GM21825 (cell line): ENCODE data around the gene MBD3L5.
"Not testable (repeated sequence)": the region's sequence is repeated elsewhere in the genome, so short reads cannot be mapped to it uniquely, and the experiment has no call there.

Experiments used
- ATAC-seq: cut with Tn5 transposase; IDR thresholded peaks from one replicate; pipeline ENCODE4 v1.9.1; 2021; ENCODE audit warnings: mild to moderate bottlenecking, moderate library complexity; ENCODE audit not compliant: unreplicated experiment

Gene MBD3L5

DNA sequence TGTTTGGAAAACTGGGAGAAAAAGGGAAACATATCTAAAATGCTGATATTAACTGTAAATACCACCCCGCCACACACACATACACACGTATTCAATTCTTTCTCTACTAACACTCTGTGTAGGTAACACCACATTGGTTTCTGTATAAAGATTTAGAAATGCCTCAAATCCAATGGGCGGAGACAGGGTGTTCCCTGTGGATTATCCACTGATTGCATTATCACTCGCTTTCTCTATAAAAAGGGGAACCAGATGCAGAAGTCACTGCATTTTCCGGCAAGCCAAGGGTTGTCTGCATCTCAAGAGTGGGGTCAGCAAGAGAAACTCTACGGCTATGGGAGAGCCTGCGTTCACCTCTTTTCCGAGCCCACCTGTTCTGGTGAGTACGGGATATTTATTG, at the start of gene MBD3L5:
TSS of gene MBD3L5 (plus strand) at position 301 of the 400 bp plus-strand sequence. CDS start at position 335, 34 bp downstream.
- ATAC-seq: not testable (repeated sequence)

DNA sequence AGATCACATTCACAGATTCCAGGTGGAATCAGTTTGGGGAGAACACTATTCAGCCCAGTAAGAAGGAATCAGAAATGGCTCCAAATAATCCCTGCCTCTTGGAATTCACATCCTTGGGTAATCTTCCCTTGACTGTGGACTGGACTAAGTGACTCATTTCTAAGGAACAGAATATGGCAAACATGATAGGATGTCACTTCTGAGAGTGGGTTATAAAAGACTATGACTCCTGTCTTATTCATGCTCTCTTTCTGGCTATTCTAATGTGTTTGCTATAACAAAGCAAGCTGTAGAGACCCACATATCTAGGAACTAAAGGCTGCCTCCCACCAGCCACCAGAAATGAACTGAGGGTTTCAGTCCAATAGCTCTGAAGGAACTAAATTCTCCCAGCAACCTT, 46.9 kb upstream of the MBD3L5 start:
- no peak for ATAC-seq

DNA sequence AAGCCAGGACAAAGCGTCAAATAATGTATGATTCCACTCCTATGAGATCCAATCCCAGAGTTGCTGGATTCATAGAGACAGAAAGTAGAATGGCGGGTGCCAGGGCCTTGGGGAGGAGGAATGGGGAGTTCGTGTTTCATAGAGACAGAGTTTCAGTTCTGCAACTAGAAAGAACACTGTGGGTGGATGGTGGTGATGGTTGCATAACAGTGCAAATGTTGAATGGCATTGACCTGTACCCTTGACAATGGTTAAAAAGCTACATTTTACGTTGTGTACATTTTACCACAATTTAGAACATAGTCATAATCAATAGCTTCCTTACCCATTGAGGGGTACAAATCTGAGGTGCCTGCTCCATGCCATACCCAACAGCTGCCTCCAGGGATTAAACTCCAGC, 42.5 kb upstream of the MBD3L5 start:
- no peak for ATAC-seq

DNA sequence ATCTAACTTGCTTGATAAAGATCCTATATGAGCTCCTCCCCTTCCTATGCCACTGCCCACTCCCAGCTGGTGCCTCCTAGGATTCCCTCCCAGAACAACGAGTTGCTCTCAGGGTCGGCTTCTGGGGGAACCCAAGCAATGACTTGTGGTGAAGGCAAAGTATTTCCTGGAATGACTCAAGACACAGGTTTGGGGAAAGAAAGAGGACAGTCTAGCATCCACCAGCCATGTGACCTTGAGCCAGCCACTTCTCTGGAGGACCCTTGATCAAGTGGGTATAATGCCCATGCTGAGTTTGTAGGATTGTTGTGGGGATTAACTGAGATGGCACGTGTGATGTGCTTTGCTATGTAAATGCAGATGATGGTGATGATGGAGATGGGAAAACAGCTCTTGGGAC, 42.1 kb upstream of the MBD3L5 start:
- ATAC-seq: no peak

DNA sequence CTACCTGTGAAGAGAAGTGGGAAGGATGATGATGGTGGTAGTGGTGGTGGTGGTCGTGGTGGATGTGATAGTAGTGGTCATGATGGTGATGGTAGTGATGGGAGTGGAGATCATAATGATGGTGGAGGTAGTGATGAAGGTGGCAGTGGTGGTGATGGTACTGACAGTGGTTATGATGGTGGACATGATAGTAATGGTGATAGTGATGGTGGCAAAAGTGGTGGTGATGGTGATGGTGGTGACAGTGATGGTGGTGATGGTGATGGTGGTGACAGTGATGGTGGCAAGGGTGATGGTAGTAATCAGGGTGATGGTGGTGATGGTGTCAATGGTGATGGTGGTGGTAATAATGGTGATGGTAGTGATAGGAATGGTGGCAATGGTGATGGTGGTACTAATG, 35.3 kb upstream of the MBD3L5 start:
- ATAC-seq: no peak

DNA sequence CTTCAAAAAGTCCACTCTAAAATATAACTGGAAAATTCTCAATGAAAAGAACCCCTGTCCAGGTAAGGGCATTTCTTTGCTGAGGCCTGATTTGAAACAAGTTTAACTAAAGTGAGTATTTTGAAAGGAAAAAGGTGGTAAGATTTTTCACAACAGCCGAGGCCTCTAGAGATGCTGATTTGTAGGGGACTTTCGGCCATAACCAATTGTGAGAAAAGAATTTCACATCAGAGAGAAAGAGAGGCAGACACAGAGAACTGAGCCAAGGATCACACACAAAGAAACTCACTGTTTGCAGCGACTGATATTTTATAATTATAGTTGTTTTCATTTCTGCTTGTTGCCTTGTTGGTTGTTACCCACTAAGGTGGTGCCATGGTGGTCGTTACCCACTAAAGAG, 33.6 kb upstream of the MBD3L5 start:
- ATAC-seq: no peak

DNA sequence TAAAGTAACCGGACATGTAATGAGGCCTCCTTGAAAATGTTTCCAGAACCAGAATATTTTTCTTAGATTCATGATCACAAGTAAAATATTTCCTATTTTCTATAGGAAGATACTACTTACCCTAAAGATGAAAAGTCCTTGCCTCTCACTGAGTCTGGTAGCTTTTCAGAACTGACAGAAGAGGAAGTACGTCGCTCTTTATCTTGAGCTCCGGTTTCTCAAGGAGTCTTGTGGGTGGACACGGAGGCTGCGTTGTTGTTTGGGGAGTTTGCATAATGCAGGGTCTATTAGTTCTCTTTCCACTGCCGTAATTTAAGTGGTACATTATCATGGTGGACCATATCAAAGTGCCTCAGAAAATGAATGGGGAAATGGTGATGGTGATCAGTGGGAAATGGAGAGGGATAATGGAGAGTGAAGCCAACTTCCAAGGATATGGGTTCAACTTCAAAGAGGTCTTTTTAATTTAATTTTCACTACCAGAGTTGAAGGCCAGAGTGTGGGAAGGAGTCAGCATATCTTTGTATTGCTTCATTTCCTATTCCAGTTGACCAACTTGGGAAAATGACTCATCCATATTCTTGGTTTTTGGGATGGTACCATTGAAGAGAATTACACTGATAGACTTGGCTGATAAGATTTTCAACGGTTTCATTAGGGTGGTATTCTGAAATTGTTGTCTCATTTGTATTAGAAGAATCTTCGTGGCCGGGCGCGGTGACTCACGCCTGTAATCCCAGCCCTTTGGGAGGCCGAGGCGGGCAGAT, 32.5 kb upstream of the MBD3L5 start:
- ATAC-seq: no peak

DNA sequence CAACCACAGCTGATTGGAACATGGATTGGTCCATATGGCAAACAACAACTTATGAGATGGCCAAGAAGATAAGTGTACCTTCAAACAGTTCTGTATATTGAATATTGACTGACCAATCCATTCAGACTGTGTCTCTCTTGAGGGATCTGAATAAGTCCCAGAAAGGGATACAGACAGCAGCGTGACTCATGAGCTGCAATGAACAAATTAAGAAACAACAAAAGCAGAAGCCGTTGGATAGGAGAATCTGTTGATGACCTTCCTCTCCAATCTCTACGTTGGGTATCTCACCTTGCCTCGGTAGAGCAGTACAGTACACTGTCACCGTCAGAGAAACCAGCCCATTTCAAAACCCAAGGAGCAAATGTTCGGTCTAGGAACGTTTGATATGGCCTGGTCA, 30.4 kb upstream of the MBD3L5 start:
- ATAC-seq: no peak

DNA sequence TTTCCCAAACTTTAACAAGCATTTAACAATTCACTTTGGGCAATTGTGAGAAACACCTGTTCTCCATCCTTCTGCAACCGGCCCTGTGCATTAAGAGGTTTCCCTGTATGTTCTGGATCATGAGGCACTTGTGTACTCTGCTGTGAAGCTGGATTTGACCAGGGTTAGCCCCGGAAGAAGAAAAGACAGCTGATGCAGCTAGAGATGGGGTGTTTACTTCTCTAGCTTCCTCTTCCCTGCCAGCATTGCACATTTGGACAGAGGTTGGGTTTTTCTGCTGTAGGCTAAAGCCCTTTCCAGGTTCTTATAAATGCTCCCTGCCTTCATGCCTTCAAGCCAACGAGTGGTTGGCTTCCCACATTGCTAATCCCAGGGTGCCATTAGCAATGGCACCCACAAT, 30.0 kb upstream of the MBD3L5 start:
- ATAC-seq: no peak

DNA sequence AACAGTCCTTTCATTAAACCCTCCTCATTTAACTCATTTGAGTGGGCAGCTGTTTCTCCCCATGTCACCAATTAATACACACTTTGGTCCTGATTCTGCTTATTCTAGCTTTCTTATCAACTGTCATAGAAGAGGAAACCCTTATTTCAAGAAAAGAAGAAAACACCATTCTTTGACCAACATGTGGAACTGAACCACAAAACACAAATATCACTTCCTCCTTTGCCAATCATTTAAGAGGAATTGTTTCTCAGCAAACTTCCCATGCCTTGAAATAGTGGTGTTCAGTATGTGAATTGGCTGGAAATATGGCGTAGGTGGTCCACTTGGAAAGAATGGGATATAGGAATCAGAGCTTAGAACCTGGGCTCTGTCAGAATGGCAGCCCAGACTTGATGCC, 29.6 kb upstream of the MBD3L5 start:
- ATAC-seq: no peak

DNA sequence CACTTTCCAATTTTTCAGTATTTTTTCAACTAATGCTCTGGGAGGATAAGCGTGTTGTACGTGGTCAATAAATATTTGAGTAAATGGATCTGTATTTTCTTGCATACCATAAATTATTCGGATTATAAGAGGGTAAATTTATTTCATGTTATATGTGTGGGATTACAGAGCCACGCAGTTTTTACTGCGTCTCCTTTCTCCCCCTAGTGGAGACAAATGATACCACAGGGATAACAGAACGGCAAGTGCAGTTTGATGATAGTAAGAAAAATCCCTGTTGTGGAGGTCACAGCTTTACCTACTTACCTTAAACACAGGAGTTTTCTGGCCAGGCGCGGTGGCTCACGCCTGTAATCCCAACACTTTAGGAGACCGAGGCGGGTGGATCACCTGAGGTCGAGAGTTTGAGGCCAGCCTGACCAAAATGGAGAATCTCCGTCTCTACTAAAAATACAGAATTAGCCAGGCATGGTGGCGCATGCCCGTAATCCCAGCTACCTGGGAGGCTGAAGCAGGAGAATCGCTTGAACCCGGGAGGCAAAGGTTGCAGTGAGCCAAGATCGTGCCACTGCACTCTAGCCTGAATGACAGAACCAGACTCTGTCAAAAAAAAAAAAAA, 26.0 kb upstream of the MBD3L5 start:
- no peak for ATAC-seq

DNA sequence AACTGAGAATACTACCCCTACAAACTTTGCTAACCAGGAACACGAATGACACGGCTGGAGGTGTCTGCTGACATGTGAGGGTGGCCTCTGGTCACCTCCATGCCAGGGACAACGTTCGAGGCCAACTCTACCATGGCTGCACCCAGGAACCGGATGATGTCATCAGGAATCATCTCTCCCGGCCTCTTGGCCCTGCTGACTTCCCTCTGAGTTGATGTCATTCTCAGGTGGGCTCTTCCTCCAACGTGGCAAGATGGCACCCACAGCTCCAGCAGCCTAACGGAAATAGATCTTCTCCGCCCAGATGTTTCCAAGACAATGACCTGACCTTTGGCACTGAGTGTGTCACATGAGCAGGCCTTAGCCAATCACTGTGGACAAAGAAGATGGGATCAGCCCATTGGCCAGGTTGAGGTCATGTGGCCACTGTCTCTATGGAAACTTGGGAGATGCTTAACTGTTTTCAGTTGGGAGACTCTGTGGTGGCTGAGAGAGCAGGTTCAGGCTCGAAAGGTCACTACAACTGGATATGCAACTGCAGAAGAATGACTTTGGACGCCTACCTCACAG, 24.2 kb upstream of the MBD3L5 start:
- no peak for ATAC-seq

DNA sequence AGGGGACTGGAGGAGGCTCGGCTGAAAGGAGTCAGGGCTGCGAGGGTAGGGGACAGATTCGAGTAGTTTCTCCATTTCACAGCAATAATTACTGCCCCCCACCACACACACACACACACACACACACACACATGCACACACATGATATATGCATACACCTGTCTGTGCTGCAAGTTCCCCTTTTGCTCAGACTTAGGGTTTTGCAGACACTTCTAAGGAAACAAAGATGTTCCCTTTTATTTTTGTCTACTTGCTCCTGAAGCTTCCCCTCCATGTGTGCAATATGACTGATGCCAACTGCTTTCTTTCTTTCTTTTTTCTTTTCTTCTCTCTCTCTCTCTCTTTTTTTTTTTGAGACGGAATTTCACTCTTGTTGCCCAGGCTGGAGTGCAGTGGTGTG, 22.5 kb upstream of the MBD3L5 start:
- ATAC-seq: no peak

DNA sequence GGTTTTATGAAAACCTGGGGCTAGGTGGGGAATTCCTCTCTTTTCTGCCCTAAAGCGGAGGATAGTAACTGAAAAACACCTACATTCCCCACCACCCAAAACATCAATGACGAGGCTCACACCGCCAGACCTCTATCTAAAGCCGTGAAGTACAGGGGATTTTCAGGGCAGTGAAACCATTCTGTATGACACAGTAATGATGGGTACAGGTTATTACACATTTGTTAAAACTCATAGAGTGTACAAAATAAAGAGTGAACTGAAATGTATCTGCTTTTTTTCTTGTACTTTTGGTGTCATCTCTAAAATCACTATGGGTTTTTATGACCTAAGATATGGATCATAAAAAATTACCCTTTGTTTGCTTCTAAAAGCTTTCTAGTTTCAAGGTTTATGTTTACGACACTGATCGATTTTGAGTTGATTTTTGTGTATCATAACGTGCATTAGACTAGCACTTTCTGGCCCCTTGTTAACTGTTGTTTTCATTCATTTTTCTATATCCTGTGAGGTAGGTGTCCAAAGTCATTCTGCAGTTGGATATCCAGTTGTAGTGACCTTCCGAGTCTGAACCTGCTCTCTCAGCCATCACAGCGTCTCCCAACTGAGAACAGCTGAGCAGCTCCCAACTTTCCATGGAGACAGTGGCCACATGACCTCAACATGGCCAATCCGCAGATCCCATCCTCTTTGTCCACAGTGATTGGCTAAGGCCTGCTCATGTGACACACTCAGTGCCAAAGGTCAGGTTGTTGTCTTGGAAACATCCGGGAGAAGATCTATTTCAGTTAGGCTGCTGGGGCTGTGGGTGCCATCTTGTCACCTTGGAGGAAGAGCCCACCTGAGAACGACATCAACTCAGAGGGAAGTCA, 19.4 kb upstream of the MBD3L5 start:
- ATAC-seq: no peak

DNA sequence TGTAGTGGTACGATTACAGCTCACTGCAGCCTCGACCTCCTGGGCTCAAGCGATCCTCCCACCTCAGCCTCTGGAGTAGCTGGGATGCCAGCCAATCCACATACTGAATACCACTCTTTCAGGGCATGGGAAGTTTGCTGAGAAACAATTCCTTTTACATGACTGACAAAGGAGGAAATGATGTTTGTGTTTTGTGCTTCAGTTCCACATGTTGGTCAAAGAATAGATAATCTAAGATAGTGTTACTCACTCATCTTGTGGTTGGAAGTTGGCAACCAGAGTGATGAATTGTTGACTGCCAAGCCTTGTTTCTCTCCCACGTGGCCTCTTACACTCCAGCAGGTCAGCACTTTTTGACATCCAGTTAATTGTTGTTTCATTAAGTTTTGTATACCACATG, 16.7 kb upstream of the MBD3L5 start:
- no peak for ATAC-seq

DNA sequence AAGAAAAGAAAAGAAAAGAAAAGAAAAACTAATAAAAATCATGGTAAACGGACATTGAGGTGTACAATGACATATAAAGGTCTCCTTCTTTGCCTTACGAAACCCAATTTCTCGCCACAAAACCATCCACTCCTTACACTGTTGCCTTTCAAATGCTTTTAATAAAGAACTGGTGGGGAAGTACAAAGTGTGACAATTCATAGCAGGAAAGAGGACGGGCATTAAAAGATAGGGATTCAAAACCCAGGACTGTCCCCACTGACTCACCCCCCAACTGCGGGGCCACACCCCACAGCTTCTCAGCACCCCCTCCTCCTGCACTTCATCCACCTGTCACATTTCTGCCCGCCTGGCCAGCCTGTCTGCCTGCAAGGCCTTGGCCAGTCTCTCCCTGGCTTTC, 11.6 kb upstream of the MBD3L5 start:
- no peak for ATAC-seq

DNA sequence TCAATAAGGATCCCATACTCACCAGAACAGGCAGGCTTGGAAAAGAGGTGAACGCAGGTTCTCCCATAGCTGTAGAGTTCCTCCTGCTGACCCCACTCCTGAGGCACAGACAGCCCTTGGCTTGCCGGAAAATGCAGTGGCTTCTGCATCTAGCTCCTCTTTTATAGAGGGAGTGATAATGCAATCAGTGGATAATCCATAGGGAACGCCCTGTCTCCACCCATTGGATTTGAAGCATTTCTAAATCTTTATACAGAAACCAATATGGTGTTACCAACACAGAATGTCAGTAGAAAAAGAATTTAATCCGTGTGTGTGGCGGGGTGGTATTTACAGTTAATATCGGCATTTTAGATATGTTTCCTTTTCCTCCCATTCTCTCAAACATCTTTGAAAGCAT, 9.0 kb upstream of the MBD3L5 start, which contains the start of gene MBD3L2B:
TSS of gene MBD3L2B (minus strand) at position 101 of the 400 bp plus-strand sequence. CDS start at position 67, 34 bp downstream.
- not testable (repeated sequence) for ATAC-seq

DNA sequence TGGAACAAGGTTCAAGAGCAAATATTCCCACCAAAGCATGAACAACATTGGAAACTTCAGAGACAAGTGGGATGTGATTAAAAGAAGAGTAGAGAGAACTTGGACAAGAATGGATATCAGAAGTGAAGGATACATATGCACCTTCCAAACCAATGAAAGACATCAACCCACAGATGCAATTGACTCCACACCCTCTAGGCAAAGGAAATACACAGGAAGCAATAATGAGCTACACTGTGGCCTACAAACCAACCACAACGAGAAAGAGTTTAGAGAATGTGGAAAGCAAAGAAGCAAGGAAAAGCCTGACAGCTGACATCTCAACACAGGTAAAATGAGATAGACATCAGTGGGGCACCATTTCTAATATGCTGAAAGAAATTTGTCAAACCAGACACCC, 1.6 kb upstream of the MBD3L5 start:
- ATAC-seq: not testable (repeated sequence)

DNA sequence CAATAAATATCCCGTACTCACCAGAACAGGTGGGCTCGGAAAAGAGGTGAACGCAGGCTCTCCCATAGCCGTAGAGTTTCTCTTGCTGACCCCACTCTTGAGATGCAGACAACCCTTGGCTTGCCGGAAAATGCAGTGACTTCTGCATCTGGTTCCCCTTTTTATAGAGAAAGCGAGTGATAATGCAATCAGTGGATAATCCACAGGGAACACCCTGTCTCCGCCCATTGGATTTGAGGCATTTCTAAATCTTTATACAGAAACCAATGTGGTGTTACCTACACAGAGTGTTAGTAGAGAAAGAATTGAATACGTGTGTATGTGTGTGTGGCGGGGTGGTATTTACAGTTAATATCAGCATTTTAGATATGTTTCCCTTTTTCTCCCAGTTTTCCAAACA, 9.7 kb downstream of the MBD3L5 start, which contains the start of gene MBD3L4:
TSS of gene MBD3L4 (minus strand) at position 101 of the 400 bp plus-strand sequence. CDS start at position 66, 35 bp downstream.
- ATAC-seq: not testable (repeated sequence)

DNA sequence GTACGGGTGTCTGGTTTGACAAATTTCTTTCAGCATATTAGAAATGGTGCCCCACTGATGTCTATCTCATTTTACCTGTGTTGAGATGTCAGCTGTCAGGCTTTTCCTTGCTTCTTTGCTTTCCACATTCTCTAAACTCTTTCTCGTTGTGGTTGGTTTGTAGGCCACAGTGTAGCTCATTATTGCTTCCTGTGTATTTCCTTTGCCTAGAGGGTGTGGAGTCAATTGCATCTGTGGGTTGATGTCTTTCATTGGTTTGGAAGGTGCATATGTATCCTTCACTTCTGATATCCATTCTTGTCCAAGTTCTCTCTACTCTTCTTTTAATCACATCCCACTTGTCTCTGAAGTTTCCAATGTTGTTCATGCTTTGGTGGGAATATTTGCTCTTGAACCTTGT, 11.2 kb downstream of the MBD3L5 start:
- ATAC-seq: not testable (repeated sequence)

DNA sequence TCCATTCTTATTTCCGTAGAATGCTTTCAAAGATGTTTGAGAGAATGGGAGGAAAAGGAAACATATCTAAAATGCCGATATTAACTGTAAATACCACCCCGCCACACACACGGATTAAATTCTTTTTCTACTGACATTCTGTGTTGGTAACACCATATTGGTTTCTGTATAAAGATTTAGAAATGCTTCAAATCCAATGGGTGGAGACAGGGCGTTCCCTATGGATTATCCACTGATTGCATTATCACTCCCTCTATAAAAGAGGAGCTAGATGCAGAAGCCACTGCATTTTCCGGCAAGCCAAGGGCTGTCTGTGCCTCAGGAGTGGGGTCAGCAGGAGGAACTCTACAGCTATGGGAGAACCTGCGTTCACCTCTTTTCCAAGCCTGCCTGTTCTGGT, 18.6 kb downstream of the MBD3L5 start, which contains the start of gene MBD3L2:
TSS of gene MBD3L2 (plus strand) at position 301 of the 400 bp plus-strand sequence. CDS start at position 354, 53 bp downstream.
- not testable (repeated sequence) for ATAC-seq
